ENCODE results near the gene PPFIBP1. TPM values are rescaled to one million over a fixed set of nuclear protein-coding genes. Genes with fewer than 3 reads are reported as not detected.

Gene PPFIBP1
- total RNA-seq, 1 donor from 2014 or later, result 68.9 TPM

DNA sequence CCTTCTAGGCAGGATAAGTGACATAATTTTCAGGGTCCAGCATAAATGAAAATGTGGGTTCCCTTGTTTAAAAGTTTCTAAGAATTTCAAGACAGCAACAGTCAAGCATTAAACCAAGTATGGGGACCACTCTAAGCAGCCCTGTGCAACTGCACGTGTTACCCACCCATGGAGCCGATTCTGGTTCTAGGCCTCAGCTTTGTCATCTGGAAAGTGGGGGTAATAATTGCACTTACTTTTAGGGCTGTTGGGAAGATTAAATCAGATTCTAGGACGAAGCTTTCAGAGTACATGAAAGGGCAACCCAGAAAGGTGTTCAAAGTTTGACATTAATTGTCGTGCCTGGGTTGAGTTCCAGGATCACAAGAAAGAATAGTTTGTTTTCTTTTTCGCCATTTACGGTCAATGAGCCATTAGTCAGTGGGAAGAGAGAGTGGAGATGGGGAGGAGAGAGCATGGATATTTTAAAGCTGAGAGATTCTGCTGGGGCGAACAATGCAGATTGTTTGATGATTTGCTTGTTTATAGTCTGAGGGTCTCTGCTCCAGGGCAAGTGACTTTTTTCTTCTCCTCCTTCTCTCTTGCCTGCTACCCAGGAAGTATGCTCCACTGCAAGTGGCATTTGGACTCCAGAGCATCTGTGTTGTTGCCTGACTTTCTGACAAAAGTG is 10.7 kb upstream of the PPFIBP1 start:
- no peak for DNase-seq (ENCODE audit: low spot score)

DNA sequence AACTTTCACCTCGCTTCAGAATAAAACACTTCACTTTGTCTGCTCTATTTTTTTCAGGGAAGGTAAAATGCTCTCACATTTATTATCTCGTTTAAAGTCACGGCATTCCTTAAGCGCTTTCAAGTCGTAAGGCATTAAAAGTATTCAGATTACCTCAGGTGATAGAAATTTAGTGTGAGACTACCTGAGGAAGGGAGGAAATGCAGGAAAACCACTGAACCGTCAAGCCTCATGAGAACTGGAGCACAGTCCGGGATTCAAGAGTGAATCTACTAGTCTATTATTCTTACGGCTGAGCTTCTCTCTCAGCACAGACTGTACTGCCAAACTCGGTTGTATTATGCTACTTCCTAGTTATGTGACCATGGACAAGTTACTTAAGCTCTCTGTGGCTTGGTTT is 8.3 kb upstream of the PPFIBP1 start:
- peak; percentile 42 for DNase-seq (ENCODE audit: low spot score)

GRCh38 chr12:27516625-27517024 is 7.4 kb upstream of the PPFIBP1 start:
- no peak for DNase-seq (ENCODE audit: low spot score)

DNA sequence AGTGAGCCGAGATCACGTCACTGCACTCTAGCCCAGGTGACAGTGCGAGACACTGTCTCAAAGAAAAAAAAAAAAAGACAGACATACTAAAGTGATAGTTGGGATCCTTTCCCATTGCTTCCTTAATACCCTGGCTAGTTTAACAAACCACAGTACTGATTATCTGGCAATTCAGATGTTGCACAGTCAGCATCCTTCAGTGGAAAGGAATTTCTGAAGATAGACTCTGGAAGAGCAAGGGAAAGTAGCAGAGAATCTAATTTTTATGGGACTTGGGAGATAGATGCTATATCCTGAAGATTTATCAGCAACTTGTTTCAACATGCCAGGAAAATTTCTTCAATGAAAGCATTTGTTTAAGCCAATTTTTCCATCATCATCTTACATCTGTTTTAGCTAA is 6.5 kb upstream of the PPFIBP1 start:
- DNase-seq (ENCODE audit: low spot score), result peak; percentile 85

GRCh38 chr12:27517961-27518665 is 5.9 kb upstream of the PPFIBP1 start:
- DNase-seq (ENCODE audit: low spot score), result peak; percentile 54

DNA sequence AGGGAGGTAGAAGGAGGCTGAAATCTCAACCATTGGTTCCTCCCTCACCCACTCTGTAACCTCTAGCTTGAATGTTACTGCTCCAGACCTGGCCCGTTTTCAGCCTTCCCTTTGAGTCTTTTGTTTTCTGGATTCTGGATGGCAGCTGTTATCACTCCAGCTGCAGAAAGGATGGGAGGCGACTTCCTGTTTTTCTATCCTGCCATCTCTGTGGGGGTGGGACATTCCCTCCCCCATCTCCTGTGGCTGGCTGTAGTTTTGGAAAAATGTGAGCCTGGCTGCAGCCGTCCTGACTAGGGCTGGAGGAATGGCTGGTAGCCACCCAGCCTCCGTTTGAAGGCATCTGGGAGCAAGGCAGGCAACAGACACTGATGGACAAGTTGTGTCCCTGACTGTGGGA is 2.9 kb upstream of the PPFIBP1 start:
- no peak for DNase-seq (ENCODE audit: low spot score)

GRCh38 chr12:27521981-27522380 is 2.0 kb upstream of the PPFIBP1 start:
- DNase-seq (ENCODE audit: low spot score), result no peak

DNA sequence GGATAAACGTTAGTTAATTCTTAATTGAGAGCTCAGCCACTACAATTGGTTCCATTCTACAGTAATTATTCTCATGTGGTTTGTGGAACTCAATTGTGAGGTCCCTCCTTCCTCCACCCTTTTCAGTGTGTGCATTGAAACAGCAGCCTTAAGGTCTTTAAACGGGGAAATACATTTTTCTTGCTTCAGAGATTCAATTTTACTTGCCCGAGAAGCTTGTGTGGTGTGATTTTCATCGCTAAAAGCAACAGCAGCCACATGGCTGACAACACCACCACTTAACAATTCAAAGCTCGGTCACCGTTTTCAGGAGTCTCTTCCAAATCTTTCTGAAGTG is 733 bp upstream of the PPFIBP1 start:
- DNase-seq (ENCODE audit: low spot score), result no peak

DNA sequence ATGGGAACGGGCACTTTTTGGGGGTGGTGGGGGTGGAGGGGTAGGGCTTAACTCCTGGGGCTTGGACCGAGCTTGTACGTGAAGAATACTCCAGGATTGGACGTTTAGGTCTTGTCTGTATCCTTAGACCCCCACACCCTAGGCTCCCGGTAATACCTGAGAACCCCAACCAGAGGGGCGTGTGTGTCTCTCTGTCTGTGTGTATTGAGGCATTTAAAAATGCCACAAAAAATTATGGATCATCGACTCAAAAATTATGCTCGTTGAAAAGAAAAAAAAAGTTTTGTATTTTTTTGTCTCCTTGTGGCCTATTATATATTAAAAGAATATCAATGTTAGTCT is 459 bp downstream of the PPFIBP1 start:
- DNase-seq (ENCODE audit: low spot score), result no peak

DNA sequence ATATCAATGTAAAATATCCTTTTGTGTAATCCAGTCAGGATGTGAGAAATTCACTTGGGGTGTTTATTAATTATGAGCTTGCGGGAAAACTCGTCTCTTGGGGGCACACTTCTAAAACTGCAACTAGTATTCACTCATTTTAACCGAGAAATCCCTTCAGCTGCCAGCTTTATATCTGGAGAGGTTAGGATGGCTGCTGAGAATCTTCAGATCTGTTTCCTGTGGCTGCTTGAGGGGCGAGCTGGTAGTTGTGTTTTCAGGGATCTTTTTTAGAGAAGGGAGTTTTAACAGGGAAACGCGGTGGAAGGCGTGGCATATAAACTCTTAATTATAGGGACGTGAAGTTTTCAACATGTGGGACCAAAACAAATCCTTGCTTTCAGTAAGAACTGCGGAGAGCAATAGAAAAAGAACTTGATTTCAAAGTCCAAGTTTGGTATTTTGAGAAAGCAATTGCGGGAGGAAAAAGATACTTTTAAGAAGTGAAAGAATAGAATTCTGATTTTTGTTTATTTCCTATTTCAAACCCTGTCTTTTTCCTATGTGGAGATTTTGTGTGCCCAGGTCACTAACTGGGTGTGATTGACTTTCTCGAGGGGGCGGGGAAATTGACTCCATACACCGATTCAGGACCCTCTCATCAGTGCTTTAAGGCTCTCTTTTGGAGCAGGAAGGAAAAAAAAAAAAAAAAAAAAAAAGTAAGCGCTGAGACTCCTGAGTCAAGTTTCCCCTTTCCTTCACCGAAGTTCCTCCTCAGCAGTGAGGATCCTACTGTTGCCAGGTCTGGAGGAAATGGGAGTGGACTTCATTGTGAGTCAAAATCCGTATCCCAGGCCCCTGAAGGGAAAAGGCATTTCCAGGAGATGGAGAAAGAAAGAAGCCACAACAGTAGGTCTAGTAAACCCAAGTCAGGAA is 1.1 kb downstream of the PPFIBP1 start:
- peak; percentile 77 for DNase-seq (ENCODE audit: low spot score)

DNA sequence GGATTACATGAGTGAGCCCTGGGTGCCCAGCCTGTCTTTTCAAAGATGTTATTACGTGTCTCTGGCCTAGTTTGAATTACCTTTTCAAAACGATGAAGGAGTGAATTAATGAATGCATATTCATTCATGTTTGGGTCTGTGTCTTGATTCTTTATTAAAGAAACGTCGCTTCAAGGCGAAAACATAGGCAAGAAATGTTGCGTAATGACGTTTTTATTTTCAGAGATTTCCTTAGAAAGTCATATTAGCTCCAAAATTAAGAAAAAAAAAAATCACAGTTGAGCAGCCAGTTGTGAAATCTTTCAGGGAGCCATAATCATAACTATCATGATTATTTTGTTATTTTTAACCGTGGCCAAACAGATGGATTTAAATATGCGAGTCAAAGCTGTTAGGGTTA is 3.5 kb downstream of the PPFIBP1 start:
- DNase-seq (ENCODE audit: low spot score), result no peak

- no peak for DNase-seq (ENCODE audit: low spot score)
These were observed 4.8 kb downstream of the PPFIBP1 start for GRCh38 chr12:27528788-27529187.

- DNase-seq (ENCODE audit: low spot score), result no peak
These were observed 6.3 kb downstream of the PPFIBP1 start for GRCh38 chr12:27530157-27530922.

GRCh38 chr12:27531896-27532295 is 7.9 kb downstream of the PPFIBP1 start:
- no peak for DNase-seq (ENCODE audit: low spot score)

GRCh38 chr12:27534060-27534764 is 10.2 kb downstream of the PPFIBP1 start:
- DNase-seq (ENCODE audit: low spot score), result no peak

GRCh38 chr12:27534765-27535161 is 10.8 kb downstream of the PPFIBP1 start:
- DNase-seq (ENCODE audit: low spot score), result no peak

DNA sequence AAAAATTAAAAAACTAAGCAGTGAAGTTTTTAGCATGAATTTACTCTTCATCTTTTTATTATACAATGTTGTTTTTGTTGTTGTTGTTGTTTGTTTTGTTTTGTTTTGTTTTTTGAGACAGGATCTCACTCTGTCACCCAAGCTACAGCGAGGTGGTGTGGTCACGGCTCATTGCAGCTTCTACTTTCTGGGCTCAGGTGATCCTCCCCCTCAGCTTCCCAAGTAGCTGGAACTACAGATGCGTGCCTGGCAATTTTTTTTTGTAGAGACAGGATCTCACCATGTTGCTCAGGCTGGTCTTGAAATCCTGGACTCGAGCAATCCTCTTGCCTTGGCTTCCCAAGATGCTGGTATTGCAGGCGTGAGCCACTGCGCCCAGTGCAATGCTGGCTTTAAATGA is 11.3 kb downstream of the PPFIBP1 start:
- DNase-seq (ENCODE audit: low spot score), result no peak

DNA sequence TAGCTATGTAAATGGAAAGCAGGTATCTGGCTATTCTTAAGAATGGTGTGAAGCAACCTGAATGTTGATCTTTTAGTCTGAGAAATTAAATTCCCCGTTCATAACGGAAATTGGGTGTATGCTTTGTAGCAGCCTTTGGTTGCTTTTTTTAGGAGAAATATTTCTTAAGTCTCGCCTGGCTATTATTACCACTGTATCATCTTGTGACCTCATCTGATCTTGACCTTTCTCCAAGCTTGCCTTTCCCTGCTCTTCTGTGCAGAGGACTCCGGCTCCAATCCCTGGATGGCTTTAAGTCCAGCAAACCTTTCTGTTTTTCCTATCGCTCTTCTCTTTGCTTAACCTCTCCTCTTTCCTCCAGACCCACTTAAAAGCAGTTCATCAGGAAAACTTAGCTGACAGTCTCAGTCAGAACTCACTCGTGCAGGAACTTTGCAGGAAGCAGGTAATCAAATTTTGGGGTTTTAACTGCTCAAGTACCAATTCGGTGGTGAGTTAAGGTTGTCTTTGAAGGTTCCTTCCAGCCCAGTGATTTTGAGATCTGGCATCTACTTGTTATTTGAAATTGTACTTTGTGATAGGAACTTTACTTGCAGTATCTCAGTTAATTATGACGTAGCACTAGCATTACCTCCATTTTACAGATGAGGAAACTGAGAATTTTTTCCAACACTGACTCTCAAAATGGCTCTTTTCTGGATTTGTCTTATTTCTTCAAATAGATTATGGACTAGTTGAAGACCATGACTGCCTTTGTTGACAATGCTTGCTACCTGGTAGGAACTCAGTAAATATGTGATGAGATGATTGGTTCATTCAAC is 14.1 kb downstream of the PPFIBP1 start:
- DNase-seq (ENCODE audit: low spot score), result no peak

DNA sequence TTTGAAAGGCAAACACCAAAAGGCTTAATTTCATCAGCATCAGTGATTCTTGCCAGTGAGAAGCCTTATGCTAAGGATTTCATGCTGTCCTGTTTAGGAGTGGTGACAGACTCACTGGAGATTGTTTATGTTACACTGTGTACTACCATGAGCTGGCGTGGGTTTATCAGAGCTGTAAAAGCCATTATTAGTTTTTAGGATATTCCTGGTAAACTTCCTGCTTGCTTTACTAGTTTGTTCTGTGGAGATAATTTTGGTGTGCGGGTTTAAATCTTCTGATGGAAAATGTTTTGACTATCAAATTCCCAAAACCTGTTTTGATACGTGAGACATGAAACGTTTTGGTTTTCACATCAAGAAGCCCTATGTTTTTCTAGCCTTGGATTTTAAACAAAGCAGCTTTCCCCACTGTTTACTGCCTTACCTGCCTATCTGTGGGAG is 15.2 kb downstream of the PPFIBP1 start:
- DNase-seq (ENCODE audit: low spot score), result no peak

DNA sequence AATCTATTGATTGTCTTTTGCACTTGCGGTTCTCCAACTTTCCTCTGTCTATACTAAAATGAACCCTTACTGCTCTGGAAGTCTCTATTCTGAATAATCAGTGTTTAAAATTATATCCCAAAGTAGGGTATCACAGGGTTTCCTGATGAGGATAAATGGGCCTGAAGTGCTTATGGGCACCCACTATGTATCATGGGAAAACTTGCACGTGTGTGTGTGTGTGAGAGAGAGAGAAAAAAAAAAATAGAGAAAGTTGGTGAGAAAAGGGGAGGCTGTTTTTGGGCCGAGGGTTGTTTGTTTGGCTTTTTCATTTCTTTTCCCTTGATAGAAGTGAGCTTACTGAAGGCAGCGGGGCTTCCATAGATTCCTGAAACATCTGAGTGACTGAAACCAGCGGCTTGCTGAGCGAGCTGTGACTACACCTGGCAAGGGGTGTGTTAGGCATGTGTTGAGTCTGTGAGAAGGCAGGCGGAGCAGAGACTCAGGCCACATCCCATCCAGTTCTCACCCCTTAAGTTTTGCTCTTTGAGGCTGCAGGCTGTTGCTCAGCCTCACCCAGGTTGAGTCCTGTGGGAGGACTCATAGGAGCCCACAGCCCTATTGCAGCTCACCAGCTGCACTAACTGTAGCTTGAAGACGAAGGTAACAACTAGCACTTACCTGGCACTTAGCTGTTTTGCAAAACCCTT is 17.2 kb downstream of the PPFIBP1 start:
- DNase-seq (ENCODE audit: low spot score), result no peak
